HepG2 (cell line): Measurements from ENCODE around the gene BTG3. TPM values are rescaled to one million over a fixed set of nuclear protein-coding genes. Genes with fewer than 3 reads are reported as not detected.
A peak's percentile ranks its signal among the peaks of the same experiment; 100 is the strongest.

ENCODE experiments used
- ARNT2 ChIP-seq: sonication (generic); formaldehyde crosslinking; IDR thresholded peaks from 2 replicates; pipeline ENCODE4 v1.8.0; 2022; ENCODE audit warnings: mild to moderate bottlenecking, low read depth, missing genetic modification reagents, moderate library complexity
- BCLAF1 ChIP-seq: fragments of 450-650 bp; IDR thresholded peaks from 2 replicates; pipeline ENCODE4 v1.6.1; 2017; ENCODE audit warnings: mild to moderate bottlenecking
- BHLHE40 ChIP-seq: IDR thresholded peaks from 2 replicates; pipeline ENCODE4 v1.6.1; 2011; ENCODE audit warnings: low read length, improper control_type of control experiment
- CEBPG ChIP-seq: IDR thresholded peaks from 2 replicates; pipeline ENCODE4 v1.6.1; 2016
- CHD4 ChIP-seq: fragments of 200-600 bp; sonication (generic); IDR thresholded peaks from 2 replicates; pipeline ENCODE4 v1.7.0; 2017; ENCODE audit warnings: mild to moderate bottlenecking, low read length, borderline replicate concordance
- FOSL1 ChIP-seq: sonication (generic); formaldehyde crosslinking; IDR thresholded peaks from 2 replicates; pipeline ENCODE4 v1.9.0; 2021; ENCODE audit warnings: missing genetic modification reagents, borderline replicate concordance
- HNF4G ChIP-seq, 2 experiments: sonication (generic) in 1 of 2; formaldehyde crosslinking in 1 of 2; IDR thresholded peaks; 2 replicates each; pipeline versions ENCODE4 v1.4.0 to v1.6.1; 2011 to 2020; ENCODE audit warnings: borderline replicate concordance in 2 of 2, low read depth in 2 of 2, mild to moderate bottlenecking in 2 of 2, low read length in 1 of 2, missing genetic modification reagents in 1 of 2, moderate library complexity in 1 of 2
- MAX ChIP-seq: IDR thresholded peaks from 2 replicates; pipeline ENCODE4 v1.6.1; 2012; ENCODE audit warnings: inconsistent platforms
- PATZ1 ChIP-seq: sonication (generic); formaldehyde crosslinking; IDR thresholded peaks from 2 replicates; pipeline ENCODE4 v1.4.0; 2020; ENCODE audit warnings: missing genetic modification reagents
- REXO4 ChIP-seq: sonication (generic); formaldehyde crosslinking; IDR thresholded peaks from 2 replicates; pipeline ENCODE4 v1.8.0; 2022; ENCODE audit warnings: missing genetic modification reagents, mild to moderate bottlenecking, borderline replicate concordance
- ZBTB3 ChIP-seq: sonication (generic); formaldehyde crosslinking; IDR thresholded peaks from 2 replicates; pipeline ENCODE4 v1.4.0; 2020; ENCODE audit warnings: low read depth, mild to moderate bottlenecking, moderate library complexity, missing genetic modification reagents, borderline replicate concordance
- ZBTB33 ChIP-seq: sonication (generic); formaldehyde crosslinking; IDR thresholded peaks from 2 replicates; pipeline ENCODE4 v1.4.0; 2020; ENCODE audit warnings: missing genetic modification reagents
- ZBTB37 ChIP-seq: sonication (generic); formaldehyde crosslinking; IDR thresholded peaks from 2 replicates; pipeline ENCODE4 v1.4.0; 2020; ENCODE audit warnings: mild to moderate bottlenecking, missing genetic modification reagents
- ZNF414 ChIP-seq: sonication (generic); formaldehyde crosslinking; IDR thresholded peaks from 2 replicates; pipeline ENCODE4 v1.5.0; 2020; ENCODE audit warnings: missing genetic modification reagents
- ZNF543 ChIP-seq: sonication (generic); formaldehyde crosslinking; IDR thresholded peaks from 2 replicates; pipeline ENCODE4 v1.4.0; 2020; ENCODE audit warnings: mild to moderate bottlenecking, missing genetic modification reagents
- ZUFSP ChIP-seq: sonication (generic); formaldehyde crosslinking; IDR thresholded peaks from 2 replicates; pipeline ENCODE4 v1.9.0; 2021; ENCODE audit warnings: missing genetic modification reagents, mild to moderate bottlenecking, borderline replicate concordance
- polyA plus RNA-seq, 8 experiments: library from polyadenylated mRNA; depleted of rRNA in 3 of 8; stranded (reverse) in 7 of 8; unstranded in 1 of 8; fragments of >200 nt; fragmentation: Illumina TruSeq in 4 of 8; extraction: Trizol in 4 of 8; gene quantifications; 2 replicates each; pipeline versions ENCODE4 v1.2.1 to v1.2.3, GENCODE V29; 2011 to 2016; ENCODE audit warnings: low read depth in 4 of 8, missing spikeins in 1 of 8, mixed read lengths in 1 of 8; ENCODE audit not compliant: insufficient read depth in 1 of 8
- total RNA-seq, 5 experiments: library from RNA; depleted of rRNA; stranded (reverse); fragments of >200 nt; fragmentation: Illumina TruSeq; extraction: Trizol; gene quantifications; 2 replicates each; pipeline ENCODE4 v1.2.3, GENCODE V29; 2016; ENCODE audit warnings: low read depth in 1 of 5

The BTG3 gene
- total and polyA plus RNA-seq, 2 of the 13 experiments (the other 11 are each of a cell fraction or from before 2014, with no cell fraction given) = 13.9 to 27.4 TPM

- TF ChIP-seq ZBTB33 (CRISPR knock-in tag) = no peak
- TF ChIP-seq ARNT2 (CRISPR knock-in tag) = peak; percentile 90; the same call in 1 of the 2 replicates
- TF ChIP-seq ZUFSP = no peak
- TF ChIP-seq REXO4 = no peak
- no peak for TF ChIP-seq CHD4
- 0 out of 2 replicates have a peak, but pooled peaks have one; percentile 8 for TF ChIP-seq CEBPG (CRISPR knock-in tag)
- no peak; the same call in 1 of the 2 replicates for TF ChIP-seq BHLHE40
- TF ChIP-seq ZNF414 (CRISPR knock-in tag) = no peak
- no peak for TF ChIP-seq ZBTB37 (CRISPR knock-in tag)
- TF ChIP-seq ZNF543 = 0 out of 2 replicates have a peak, but pooled peaks have one; percentile 34
- no peak for TF ChIP-seq HNF4G (IDR thresholded peaks at IDR 0.05; ENCODE audit: borderline replicate concordance, low read depth, low read length)
- peak; percentile 30; the same call in 1 of the 2 replicates for TF ChIP-seq HNF4G (CRISPR knock-in tag; IDR thresholded peaks at IDR 0.05; ENCODE audit: borderline replicate concordance, low read depth)
- no peak for TF ChIP-seq BCLAF1
- peak; percentile 85 for TF ChIP-seq MAX
- TF ChIP-seq PATZ1 (CRISPR knock-in tag) = peak; percentile 50; the same call in 1 of the 2 replicates
- TF ChIP-seq ZBTB3 (CRISPR knock-in tag) = no peak
- no peak for TF ChIP-seq FOSL1 (CRISPR knock-in tag)
Observed at GRCh38 chr21:17612565-17613241, at the start of gene BTG3 (continued).
